ENCODE measurements around the gene SBF2. TPM values are rescaled to one million over a fixed set of nuclear protein-coding genes. Genes with fewer than 3 reads are reported as not detected.
"Not testable (repeated sequence)": the region's sequence is repeated elsewhere in the genome, so short reads cannot be mapped to it uniquely, and the experiment has no call there.

SBF2 gene
- total RNA-seq, 1 donor from 2014 or later, result 4.2 TPM

- Mint-ChIP-seq H3K4me1 (ENCODE audit: low read depth) (peaks cover 17% of the 10 kb centered on the region), H3K36me3 (ENCODE audit: low read depth) (no peaks in the 10 kb centered on the region), H3K4me3 (ENCODE audit: low read depth) (no peak overlapping the region), H3K27me3 (ENCODE audit: low read depth) (peaks cover 4% of the 10 kb centered on the region), H3K9me3 (peaks cover under 1% of the 10 kb centered on the region), H3K27ac (no peak overlapping the region)
- no peak for DNase-seq (ENCODE audit: low spot score)
- intact Hi-C loops (cut with micrococcal nuclease), result loop anchor here (5.0 kb wide), 1 partner anchor 230 kb away; no protein-coding TSS in a partner anchor
Observed at GRCh38 chr11:10092426-10092825, 201.6 kb downstream of the SBF2 start.

- no peak overlapping the region for H3K27ac Mint-ChIP-seq
Observed at GRCh38 chr11:10091314-10092045, 202.5 kb downstream of the SBF2 start.

DNA sequence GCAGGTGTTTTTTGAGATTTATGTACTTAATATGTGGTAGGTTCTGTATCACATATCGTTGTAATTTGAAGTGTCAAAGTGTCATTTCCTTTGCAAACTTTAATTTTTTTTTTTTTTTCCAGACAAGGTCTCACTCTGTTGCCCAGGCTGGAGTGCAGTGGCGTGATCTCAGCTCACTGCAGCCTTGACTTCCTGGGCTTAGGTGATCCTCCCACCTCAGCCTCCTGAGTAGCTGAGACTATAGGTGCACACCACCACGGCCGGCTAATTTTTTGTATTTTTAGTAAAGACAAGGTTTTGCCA lies 206.1 kb downstream of the SBF2 start:
- H3K36me3 Mint-ChIP-seq (ENCODE audit: low read depth); H3K4me3 Mint-ChIP-seq (ENCODE audit: low read depth); H3K27ac Mint-ChIP-seq; DNase-seq (ENCODE audit: low spot score); H3K9me3 Mint-ChIP-seq: not testable (repeated sequence)
- intact Hi-C loops (cut with micrococcal nuclease), result loop anchor here (10.0 kb wide), 1 partner anchor 217 kb away; the partner anchor contains the start of gene ADM
- Mint-ChIP-seq H3K27me3 (ENCODE audit: low read depth) (peaks cover 14% of the 10 kb centered on the region), H3K4me1 (ENCODE audit: low read depth) (peaks cover 14% of the 10 kb centered on the region)

More at GRCh38 chr11:10091314-10092045, 202.5 kb downstream of the SBF2 start:
- intact Hi-C loops (cut with micrococcal nuclease), result loop anchor here (5.0 kb wide), 1 partner anchor 231 kb away; no protein-coding TSS in a partner anchor
- no peak for DNase-seq (ENCODE audit: low spot score)
- Mint-ChIP-seq H3K27me3 (ENCODE audit: low read depth) (peaks cover 7% of the 10 kb centered on the region), H3K4me1 (ENCODE audit: low read depth) (peaks cover 17% of the 10 kb centered on the region), H3K4me3 (ENCODE audit: low read depth) (no peak overlapping the region), H3K36me3 (ENCODE audit: low read depth) (no peaks in the 10 kb centered on the region), H3K9me3 (no peaks in the 10 kb centered on the region)

GRCh38 chr11:10087186-10087922 lies 206.7 kb downstream of the SBF2 start:
- Mint-ChIP-seq H3K9me3 (peaks cover 10% of the 10 kb centered on the region), H3K27me3 (ENCODE audit: low read depth) (peaks cover 14% of the 10 kb centered on the region), H3K4me1 (ENCODE audit: low read depth) (peaks cover 14% of the 10 kb centered on the region), H3K4me3 (ENCODE audit: low read depth) (no peak overlapping the region), H3K36me3 (ENCODE audit: low read depth) (no peaks in the 10 kb centered on the region), H3K27ac (no peak overlapping the region)
- DNase-seq (ENCODE audit: low spot score), result no peak
- intact Hi-C loops (cut with micrococcal nuclease), result loop anchor here (10.0 kb wide), 1 partner anchor 217 kb away; the partner anchor contains the start of gene ADM

DNA sequence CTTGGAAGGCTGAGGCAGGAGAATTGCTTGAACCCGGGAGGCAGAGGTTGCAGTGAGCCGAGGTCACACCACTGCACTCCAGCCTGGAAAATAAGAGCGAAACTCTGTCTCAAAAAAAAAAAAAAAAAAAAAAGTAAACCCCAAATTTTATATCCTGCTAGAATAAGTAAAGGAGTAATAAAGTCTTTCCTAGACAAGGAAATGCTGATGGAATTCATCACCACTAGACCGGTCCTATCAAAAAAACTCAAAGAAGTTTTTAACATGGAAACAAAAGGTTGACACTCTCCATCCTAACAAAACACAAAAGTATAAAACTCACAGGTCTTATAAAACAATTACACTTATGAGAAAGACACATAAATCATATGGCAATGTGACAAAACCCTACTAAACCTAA lies 213.9 kb downstream of the SBF2 start:
- H3K9me3 Mint-ChIP-seq, result peaks cover 33% of the 10 kb centered on the region

GRCh38 chr11:10076458-10077141 lies 217.4 kb downstream of the SBF2 start:
- H3K27ac Mint-ChIP-seq, result no peak overlapping the region
- no peaks in the 10 kb centered on the region for H3K36me3 Mint-ChIP-seq (ENCODE audit: low read depth)
- H3K4me3 Mint-ChIP-seq (ENCODE audit: low read depth), result no peak overlapping the region
- H3K27me3 Mint-ChIP-seq (ENCODE audit: low read depth), result peaks cover 2% of the 10 kb centered on the region
- intact Hi-C loops (cut with micrococcal nuclease), result loop anchor here (2.0 to 5.0 kb wide), 2 partner anchors 214 to 318 kb away; no protein-coding TSS in a partner anchor
- H3K4me1 Mint-ChIP-seq (ENCODE audit: low read depth), result no peaks in the 10 kb centered on the region
- peak; percentile 12 for DNase-seq (ENCODE audit: low spot score)
- peaks cover 23% of the 10 kb centered on the region for H3K9me3 Mint-ChIP-seq

More for the DNA sequence above, 213.9 kb downstream of the SBF2 start:
- intact Hi-C loops (cut with micrococcal nuclease), result loop anchor here (10.0 kb wide), 1 partner anchor 225 kb away; the partner anchor contains the start of gene ADM
- Mint-ChIP-seq H3K36me3 (ENCODE audit: low read depth) (no peaks in the 10 kb centered on the region), H3K4me1 (ENCODE audit: low read depth) (no peaks in the 10 kb centered on the region), H3K27me3 (ENCODE audit: low read depth) (peaks cover 13% of the 10 kb centered on the region), H3K27ac (no peak overlapping the region), H3K4me3 (ENCODE audit: low read depth) (no peak overlapping the region)
- no peak for DNase-seq (ENCODE audit: low spot score)

- Mint-ChIP-seq H3K27me3 (ENCODE audit: low read depth) (peaks cover 2% of the 10 kb centered on the region), H3K4me1 (ENCODE audit: low read depth) (no peaks in the 10 kb centered on the region), H3K36me3 (ENCODE audit: low read depth) (no peaks in the 10 kb centered on the region), H3K4me3 (ENCODE audit: low read depth) (no peak overlapping the region), H3K27ac (no peak overlapping the region), H3K9me3 (peaks cover 13% of the 10 kb centered on the region)
- intact Hi-C loops (cut with micrococcal nuclease), result loop anchor here (5.0 kb wide), 1 partner anchor 213 kb away; no protein-coding TSS in a partner anchor
- no peak for DNase-seq (ENCODE audit: low spot score)
Observed at GRCh38 chr11:10075141-10075540, 218.9 kb downstream of the SBF2 start.

DNA sequence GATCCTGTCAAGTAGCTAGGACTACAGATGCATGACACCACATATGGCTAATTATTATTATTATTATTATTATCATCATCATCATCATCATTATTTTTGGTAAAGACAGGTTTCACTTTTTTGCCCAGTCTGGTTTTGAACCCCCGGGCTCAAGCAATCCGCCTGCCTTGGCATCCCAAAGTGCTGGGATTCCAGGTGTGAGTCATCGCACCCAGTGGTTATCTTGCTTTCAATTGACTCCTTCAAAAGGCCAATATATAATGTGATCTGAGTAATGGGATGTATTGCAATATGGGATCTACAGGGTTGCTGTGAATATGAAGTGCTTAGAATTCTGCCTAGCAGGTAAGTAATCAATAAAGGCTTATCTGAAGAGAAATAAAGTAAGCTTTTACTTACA lies 221.2 kb downstream of the SBF2 start:
- intact Hi-C loops (cut with micrococcal nuclease), result no loop called here
- no peaks in the 10 kb centered on the region for H3K27me3 Mint-ChIP-seq (ENCODE audit: low read depth)
- no peaks in the 10 kb centered on the region for H3K4me1 Mint-ChIP-seq (ENCODE audit: low read depth)
- H3K36me3 Mint-ChIP-seq (ENCODE audit: low read depth), result no peaks in the 10 kb centered on the region
- DNase-seq (ENCODE audit: low spot score), result no peak
- no peaks in the 10 kb centered on the region for H3K9me3 Mint-ChIP-seq
- no peak overlapping the region for H3K4me3 Mint-ChIP-seq (ENCODE audit: low read depth)
- no peak overlapping the region for H3K27ac Mint-ChIP-seq

GRCh38 chr11:10072142-10072541 lies 221.9 kb downstream of the SBF2 start:
- no peaks in the 10 kb centered on the region for H3K4me1 Mint-ChIP-seq (ENCODE audit: low read depth)
- no peaks in the 10 kb centered on the region for H3K9me3 Mint-ChIP-seq
- intact Hi-C loops (cut with micrococcal nuclease), result no loop called here
- H3K27me3 Mint-ChIP-seq (ENCODE audit: low read depth), result peaks cover under 1% of the 10 kb centered on the region
- H3K36me3 Mint-ChIP-seq (ENCODE audit: low read depth), result no peaks in the 10 kb centered on the region
- no peak overlapping the region for H3K4me3 Mint-ChIP-seq (ENCODE audit: low read depth)
- H3K27ac Mint-ChIP-seq, result no peak overlapping the region
- no peak for DNase-seq (ENCODE audit: low spot score)

DNA sequence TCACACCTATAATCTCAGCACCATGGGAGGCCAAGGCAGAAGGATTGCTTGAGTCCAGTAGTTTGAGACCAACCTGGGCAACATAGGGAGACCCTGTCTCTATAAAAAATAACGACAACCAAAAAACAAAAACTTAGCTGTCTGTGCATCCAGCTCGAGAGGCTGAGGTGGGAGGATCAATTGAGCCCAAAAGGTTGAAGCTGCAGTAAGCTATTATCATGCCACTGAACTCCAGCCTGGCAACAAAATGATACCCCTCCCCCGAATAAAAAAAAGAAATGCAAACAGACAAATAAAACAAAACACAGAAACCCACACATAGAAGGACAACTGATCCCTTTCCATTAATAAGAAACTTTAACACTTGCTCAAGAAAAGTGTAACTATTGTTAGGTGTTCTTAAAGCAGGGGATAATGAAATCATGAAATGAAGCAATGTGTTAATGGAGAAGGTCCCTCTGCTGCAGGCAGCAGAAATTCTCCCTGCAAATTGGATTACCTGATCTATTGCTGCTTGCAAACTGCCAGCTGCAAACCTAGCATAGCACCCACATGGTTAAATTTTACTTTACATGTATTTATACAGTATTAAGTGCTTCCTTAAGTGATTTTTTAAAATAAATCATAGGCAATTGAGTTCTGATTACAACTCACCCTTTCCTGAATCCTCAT lies 226.3 kb downstream of the SBF2 start:
- peaks cover 1% of the 10 kb centered on the region for H3K27me3 Mint-ChIP-seq (ENCODE audit: low read depth)
- no peak overlapping the region for H3K4me3 Mint-ChIP-seq (ENCODE audit: low read depth)
- DNase-seq (ENCODE audit: low spot score), result no peak
- no peaks in the 10 kb centered on the region for H3K9me3 Mint-ChIP-seq
- no peak overlapping the region for H3K27ac Mint-ChIP-seq
- no peaks in the 10 kb centered on the region for H3K36me3 Mint-ChIP-seq (ENCODE audit: low read depth)
- H3K4me1 Mint-ChIP-seq (ENCODE audit: low read depth), result no peaks in the 10 kb centered on the region
- intact Hi-C loops (cut with micrococcal nuclease), result no loop called here

- no peaks in the 10 kb centered on the region for H3K36me3 Mint-ChIP-seq (ENCODE audit: low read depth)
- H3K4me1 Mint-ChIP-seq (ENCODE audit: low read depth), result no peaks in the 10 kb centered on the region
- peaks cover 1% of the 10 kb centered on the region for H3K27me3 Mint-ChIP-seq (ENCODE audit: low read depth)
- no peak overlapping the region for H3K4me3 Mint-ChIP-seq (ENCODE audit: low read depth)
- intact Hi-C loops (cut with micrococcal nuclease), result no loop called here
- DNase-seq (ENCODE audit: low spot score), result no peak
- no peak overlapping the region for H3K27ac Mint-ChIP-seq
- peaks cover 8% of the 10 kb centered on the region for H3K9me3 Mint-ChIP-seq
Observed at GRCh38 chr11:10066441-10066840, 227.6 kb downstream of the SBF2 start.

DNA sequence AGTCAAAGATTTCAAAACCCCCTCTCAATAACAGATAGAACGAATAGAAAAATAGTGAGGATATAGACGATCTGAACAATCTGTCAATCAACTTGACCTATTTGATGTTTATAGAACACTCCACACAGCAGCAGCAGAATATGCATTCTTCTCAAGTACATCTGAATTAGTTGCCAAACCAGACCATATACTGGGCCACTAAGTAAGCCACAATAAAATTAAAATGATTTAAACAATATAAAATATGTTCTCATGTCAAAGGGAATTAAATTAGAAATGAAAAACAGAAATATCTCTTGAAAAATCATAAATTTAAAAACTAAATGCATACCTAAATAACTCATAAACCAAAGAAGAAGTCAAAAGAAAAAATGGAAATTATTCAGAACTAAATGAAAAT lies 229.2 kb downstream of the SBF2 start:
- H3K9me3 Mint-ChIP-seq, result peaks cover 17% of the 10 kb centered on the region
- H3K27me3 Mint-ChIP-seq (ENCODE audit: low read depth), result peaks cover 1% of the 10 kb centered on the region
- no peak overlapping the region for H3K27ac Mint-ChIP-seq
- H3K4me3 Mint-ChIP-seq (ENCODE audit: low read depth), result no peak overlapping the region
- no peaks in the 10 kb centered on the region for H3K36me3 Mint-ChIP-seq (ENCODE audit: low read depth)
- intact Hi-C loops (cut with micrococcal nuclease), result no loop called here
- H3K4me1 Mint-ChIP-seq (ENCODE audit: low read depth), result no peaks in the 10 kb centered on the region
- DNase-seq (ENCODE audit: low spot score), result no peak

Data from activated T-helper 2 cell treated with anti-CD3 and anti-CD28 coated beads, Interferon-gamma antibody, Interleukin-2, Interleukin-4, amounts not matched to agents 10 μg/mL and 5 μg/mL and 100 μg/mL, durations not matched to agents 14 hours and 24 hours and 36 hours (primary cell).